ENCODE measurements around the gene VN1R5.

GRCh38 chr1:247296599-247297180, 40.8 kb downstream of the VN1R5 start:
- TF ChIP-seq CTCF (IDR thresholded peaks at IDR 0.05) (no peak), POLR2A (IDR thresholded peaks at IDR 0.05) (no peak), POLR2AphosphoS5 (IDR thresholded peaks at IDR 0.05) (no peak), EP300 (IDR thresholded peaks at IDR 0.05) (no peak)
